GM21367 (cell line): ENCODE data around the gene RBM33.
"Not testable (repeated sequence)": the region's sequence is repeated elsewhere in the genome, so short reads cannot be mapped to it uniquely, and the experiment has no call there.

Source experiments
- ATAC-seq: cut with Tn5 transposase; IDR thresholded peaks from one replicate; pipeline ENCODE4 v1.9.1; 2021; ENCODE audit not compliant: unreplicated experiment

Gene RBM33

DNA sequence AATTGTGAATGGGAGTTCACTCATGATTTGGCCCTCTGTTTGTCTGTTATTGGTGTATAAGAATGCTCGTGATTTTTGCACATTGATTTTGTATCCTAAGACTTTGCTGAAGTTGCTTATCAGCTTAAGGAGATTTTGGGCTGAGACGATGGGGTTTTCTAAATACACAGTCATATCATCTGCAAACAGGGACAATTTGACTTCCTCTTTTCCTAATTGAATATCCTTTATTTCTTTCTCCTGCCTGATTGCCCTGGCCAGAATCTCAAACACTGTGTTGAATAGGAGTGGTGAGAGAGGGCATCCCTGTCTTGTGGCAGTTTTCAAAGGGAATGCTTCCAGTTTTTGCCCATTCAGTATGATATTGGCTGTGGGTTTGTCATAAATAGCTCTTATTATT lies 43.8 kb downstream of the RBM33 start:
- not testable (repeated sequence) for ATAC-seq

DNA sequence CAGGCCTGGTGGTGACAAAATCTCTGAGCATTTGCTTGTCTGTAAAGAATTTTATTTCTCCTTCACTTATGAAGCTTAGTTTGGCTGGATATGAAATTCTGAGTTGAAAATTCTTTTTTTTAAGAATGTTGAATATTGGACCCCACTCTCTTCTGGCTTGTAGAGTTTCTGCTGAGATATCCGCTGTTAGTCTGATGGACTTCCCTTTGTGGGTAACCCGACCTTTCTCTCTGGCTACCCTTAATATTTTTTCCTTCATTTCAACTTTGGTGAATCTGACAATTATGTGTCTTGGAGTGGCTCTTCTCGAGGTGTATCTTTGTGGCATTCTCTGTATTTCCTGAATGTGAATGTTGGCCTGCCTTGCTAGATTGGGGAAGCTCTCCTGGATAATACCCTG lies 46.2 kb downstream of the RBM33 start:
- not testable (repeated sequence) for ATAC-seq

DNA sequence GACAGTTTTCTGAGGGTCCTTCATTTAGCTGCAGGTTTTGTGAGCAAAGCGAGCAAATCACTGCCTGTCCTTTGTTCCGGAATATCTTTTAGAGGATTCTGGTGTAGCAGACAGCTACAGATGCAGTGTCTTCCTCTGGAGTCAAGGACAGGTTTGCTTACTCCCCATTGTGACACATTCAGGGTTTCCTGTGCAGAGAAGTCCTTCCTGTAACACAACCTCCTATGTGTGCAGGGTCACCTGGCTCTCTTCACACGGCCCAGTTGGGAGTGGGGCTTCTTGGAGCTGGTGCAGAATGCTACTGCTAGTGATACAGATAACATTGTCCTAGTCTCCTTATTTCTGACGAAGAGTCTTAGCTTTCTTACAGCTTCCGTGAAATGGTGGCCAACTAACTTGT lies 47.9 kb downstream of the RBM33 start:
- no peak for ATAC-seq

DNA sequence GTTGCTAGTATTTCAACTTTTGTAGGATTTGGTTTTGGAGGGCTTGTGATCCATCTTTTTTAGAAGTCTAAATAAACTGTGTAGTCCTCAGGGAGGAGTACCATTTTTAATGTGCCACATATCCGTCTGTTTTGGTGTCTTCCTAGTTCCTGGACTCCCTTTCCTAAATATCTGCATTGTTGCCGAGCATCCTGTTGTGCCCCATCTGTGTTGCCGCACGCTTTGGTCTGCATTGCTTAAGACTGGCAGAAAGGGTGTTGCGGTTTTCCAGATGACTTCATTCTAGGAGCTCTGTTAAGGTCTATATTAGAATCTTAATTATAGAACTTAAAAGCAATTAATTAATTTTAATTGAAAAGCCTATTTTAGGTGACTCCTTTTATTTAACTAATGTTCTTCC lies 49.4 kb downstream of the RBM33 start:
- ATAC-seq: no peak

DNA sequence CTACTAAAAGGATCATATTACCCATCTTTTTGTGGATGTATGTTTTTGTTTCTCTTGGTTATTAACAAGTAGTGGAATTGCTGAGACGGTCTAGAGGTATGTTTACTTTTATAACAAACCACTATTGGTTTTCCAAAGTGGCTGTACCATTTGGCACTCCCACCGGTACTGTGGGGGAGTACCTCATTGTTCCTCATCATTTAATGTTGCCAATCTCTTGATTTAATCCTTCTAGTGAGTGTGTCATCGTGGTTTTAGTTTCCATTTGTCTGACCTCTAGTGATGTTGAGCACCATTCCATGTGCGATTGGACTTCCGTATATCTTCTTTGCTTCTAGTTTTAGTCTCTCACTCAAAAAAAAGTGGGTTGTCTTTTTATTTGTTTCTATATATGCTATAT lies 50.4 kb downstream of the RBM33 start:
- no peak for ATAC-seq

DNA sequence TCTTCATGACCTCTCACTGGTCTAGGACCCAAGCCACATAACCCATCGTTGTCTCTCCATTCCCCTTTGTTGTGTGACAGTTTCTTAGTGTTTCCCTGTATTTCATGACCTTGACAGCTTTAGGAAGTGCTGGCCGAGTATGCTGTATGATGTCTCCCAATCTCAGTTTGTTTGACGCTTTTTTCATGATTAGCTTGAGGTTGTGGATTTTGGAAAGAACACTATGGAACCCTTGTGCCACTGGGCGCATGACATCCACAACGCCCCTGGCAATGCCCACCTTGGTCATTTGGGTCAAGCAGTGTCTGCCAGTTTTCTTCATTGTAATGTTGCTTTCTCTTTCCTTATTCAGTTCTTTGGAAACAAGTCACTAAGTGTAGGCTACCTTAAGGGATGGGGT lies 52.3 kb downstream of the RBM33 start:
- ATAC-seq: no peak

DNA sequence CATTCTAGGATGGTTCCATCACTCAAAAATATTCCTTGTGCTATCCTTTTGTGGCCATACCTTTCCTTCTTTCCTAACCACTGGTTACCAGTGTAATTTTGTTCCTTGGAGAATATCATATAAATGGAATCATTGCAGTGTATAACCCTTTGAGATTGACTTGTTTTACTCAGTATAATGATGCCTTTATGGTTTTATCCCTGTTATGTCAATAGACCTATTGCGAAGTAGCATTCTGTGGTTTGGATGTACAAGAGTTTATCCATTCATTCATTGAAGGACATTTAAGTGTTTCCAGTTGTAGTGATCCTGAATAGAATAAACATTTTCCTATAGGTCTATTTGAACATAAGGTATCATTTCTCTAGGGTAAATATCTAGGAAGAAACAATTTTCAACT lies 54.2 kb downstream of the RBM33 start:
- ATAC-seq: no peak

DNA sequence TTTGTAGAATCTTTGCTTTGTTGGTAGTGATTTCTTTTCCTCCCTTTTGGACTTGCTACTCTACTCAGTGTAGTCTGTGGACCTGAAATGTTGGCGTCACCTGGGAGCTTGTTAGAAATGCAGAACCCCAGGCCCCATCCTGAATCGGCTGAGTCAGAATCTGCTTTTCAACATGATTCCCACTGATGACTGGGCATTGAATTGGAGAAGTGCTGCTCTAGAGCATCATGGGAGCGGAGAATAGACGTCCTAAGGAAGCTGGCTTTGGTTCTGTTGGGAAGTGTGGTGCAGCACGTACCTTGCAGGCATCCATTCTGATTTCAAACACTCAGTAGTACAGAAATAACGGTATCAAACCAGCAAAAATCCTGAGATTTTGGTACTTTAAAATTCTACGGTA lies 54.7 kb downstream of the RBM33 start:
- no peak for ATAC-seq

DNA sequence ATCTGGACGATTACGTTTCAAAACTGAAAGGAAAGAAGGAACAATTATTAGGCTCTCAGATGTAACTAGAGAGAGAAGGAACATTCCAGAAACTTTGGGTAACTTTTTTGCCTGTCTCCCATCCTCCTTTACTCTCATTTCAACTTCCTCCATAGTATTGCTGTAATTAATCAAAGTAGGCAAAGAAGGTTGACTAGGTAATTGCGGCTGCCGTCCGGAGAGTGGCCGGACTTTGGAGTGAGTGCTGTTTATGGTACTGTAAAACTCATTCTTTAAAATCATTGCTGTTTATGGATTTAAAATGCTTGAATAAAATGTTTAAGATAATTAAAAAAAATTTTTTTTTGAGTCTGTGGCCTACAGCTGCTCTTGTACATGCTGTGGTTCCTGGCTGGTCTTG lies 56.4 kb downstream of the RBM33 start:
- ATAC-seq: no peak

DNA sequence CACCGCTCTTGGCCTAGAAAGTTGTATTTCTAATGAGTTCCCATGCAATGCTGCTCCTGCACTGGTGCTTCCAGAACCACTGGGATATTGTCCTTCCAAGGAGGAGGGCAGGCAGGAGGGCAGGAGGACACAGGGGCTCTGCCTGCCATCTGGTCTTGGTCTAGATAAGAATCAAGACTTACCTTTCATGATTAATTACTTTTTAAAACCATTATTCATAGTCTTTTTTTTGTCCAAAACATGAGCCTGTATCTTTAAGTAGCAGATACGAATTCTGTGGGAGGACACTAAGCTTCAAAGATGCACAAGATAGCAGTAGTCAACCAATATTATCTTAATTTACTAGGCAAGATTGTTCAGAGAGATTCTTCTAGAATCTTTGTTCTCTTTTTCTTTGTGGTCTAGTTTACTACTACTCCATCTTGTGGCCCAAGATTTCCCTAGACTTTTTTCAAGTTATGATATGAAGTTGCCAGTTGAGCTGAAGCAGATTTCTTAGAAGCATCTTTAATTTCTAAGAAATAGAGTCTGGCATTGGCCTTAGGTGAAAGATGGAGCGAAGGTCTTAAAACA lies 57.6 kb downstream of the RBM33 start:
- ATAC-seq: no peak

DNA sequence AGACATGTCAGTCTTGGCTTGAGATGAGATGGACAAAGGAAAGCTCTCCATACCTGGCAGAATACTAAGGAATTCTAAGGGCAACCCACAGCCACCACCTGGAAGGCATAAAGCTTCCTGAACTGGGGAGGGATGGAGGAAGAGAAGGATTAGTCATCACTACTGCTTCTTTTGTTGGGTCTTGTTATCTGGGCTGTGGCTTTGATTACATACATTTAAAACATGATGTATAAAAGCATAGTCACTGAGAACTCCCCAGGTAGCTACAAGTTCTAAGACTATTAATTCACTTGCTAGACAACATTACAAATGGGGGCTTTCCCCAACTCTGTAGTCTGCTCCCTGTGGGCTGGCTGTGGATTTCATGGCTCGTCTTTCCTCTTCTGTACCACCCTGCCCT lies 58.2 kb downstream of the RBM33 start:
- ATAC-seq: no peak

DNA sequence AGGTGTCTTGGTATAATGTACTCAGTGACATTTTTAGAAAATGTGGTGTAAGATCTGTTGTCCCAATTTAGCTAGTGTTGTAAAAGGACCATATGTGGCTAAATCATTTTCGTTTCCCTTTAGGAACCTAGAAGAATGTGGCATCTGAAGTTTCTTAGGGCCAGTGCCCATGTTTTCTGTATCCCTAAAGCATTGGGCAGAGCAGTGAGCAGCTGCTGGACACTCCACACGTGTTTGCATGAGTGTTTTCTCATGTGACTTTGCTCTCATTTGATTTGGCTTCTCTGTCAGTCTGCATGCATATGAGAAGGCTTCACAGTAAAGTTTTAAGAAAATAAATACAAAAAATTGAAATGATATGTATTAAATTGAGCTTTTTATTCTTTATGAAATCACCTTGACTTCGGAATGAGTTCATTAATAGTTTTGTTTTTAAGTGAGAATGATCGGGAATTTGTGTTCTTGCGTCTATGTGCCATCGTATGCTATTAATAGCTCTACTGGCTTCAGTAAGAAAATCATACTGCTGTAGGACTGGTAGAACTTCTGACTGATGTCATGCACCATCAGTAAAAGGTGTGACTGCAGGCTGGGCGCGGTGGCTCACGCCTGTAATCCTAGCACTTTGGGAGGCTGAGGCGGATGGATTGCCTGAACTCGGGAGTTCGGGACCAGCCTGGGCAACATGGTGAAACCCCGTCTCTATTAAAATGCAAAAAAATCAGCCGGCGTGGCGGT lies 61.3 kb downstream of the RBM33 start:
- ATAC-seq: no peak

DNA sequence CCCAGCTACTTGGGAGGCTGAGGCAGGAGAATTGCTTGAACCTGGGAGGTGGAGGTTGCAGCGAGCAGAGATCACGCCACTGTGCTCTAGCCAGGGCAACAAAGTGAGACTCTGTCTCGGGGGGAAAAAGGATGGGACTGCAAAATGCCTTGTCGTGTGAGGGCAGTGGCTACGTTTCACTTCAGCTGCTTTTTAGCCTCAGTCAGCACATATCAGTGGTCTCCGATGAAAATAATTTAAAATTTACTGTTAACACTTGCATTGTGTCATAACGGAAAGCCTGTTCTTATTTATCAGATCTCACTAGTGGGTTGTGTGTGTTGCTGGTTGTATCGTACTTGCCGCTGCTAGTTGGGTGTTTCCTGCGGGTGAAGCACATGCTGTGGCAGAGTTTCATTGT lies 61.9 kb downstream of the RBM33 start:
- ATAC-seq: no peak

DNA sequence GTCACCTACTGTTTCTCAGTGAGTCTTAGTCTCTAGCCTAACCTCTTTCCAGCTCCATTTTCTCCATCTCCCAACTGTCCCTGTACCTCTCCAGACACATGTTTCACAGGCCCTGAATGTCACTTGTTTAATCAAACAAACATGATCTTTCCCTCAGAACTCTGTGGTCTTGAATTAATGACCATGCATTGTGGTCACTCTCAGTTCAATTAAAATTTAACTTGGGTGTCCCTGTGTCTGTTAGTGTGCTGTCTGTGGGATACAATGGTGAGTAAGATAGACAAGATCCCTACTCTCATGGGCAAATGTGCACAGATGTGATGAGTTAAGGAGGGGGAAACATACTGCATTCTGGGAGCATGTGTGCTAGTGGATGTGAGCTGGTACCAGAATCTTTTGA lies 65.0 kb downstream of the RBM33 start:
- no peak for ATAC-seq

DNA sequence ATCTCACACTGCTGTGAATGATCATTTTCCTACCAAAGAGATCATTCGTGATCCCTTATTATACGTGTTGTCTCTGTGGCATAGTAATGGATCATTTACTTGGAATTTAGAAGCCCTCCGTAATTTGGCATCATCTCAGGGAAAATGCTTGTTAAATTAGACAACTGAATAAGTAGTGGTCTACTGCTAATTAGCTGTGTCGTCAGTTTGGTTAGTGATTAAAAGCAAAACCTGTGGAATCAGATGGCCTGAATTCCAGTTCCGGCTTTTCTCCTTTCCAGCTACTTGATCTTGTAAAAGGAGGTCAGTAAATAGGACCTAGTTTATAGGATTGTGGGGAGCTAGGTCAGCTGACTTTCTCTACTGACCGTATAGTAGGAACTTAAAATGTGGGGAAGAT lies 65.6 kb downstream of the RBM33 start:
- ATAC-seq: no peak

DNA sequence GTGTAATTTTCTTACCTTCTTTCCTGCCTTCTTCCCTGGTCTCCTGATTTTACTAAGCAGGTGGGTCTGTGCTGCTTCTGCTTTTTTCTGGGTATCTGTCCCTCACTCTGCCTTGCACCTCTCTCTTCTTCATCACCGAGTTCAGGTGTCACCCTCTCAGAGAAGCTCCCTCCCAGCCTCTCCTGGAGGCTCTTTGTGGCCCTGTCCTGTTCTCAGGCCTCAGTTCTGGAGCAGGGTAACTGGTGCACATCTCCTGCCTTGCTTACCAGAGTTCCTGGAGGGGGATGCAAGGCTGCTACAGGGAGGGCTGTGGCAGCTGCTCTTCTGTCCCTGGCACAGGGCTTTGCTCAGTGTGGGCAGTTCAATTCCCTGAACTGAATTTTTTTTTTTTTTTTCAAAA lies 66.1 kb downstream of the RBM33 start:
- peak; percentile 72 for ATAC-seq

DNA sequence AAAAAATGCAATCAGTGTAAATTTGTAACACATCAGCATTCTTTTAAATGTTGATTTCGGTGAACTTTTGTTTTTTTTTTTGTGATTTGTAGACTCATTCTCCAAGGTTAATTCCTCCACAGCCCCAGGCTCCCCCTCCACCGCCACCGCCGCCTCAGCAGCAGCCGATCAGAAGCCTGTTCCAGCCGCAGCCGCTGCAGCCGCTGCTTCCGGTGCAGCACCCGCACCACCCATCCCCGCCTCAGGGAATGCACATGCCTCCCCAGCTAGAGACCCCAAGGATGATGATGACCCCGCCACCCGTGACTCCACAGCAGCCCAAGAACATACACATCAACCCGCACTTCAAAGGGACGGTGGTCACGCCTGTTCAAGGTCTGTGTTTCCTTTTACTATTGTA lies 66.6 kb downstream of the RBM33 start:
- ATAC-seq: no peak

DNA sequence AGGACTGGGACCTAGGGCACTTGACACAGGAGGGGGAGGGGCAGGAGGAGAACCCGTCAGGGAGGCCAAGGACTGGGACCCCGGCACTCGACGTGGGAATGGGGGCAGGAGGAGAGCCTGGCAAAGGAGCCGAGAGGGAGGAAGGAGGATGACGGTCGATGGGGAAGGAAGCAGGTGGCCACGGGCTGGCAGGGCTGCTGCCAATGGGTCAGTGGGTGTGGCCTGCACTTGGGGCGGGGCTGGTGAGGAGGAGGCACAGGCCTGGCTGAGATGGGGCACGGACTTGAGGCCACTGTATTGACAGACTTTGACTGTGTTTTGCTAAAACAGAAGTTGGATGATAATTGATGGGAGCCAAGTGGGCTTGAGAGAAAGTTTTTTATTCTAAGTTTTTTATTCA lies 68.9 kb downstream of the RBM33 start:
- ATAC-seq: no peak

DNA sequence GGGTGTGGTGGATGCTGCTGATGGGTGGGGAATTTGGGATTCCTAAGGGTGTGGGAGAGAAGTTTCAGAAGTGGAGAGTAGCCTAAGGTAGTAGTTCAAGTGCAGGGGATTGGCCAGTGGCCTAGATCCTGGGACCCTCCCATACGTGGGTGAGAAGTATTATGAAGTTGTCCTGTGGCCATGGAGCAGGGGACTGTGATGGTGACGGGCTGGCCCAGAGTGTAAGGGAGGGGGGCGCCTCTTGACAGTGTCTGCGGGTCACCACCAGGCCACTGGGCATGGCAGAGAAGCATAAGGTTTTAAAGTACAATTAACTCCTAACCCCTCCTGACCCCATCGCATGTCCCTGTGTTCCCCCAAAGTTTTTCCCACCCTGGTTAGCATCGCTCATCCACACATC lies 70.2 kb downstream of the RBM33 start:
- no peak for ATAC-seq

DNA sequence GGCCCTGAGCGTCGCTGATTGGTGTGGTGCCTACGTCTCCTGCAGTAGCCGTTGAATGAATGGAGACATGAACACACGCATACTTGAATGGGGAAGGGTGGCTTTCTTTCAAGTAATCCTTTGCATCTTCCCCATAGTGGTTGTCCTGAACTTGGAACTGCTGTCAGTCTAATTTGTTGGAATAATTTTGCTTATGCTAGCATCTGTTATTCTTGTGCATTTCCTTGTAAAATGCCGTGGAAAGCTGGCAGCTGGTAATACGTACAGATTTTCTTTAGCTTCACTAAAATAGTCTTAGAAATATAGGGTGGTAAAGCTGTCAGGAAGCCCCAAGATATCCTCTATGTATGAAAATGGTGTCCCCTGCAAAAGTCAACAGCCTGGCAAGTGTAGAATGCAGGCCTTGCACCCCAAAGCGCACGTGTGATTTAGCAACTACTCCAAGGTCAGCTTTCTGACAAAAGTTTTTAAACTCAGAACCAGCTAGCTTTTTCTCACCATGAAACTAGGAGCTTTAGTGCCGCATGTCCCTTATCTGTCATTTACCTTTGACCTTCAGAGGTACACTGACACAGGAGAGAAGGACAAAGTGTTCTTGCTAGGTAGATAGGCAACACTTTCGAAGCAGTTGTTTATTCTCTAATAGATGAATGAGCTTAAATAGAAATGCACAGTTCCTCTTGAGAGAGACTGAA lies 70.8 kb downstream of the RBM33 start:
- ATAC-seq: no peak

DNA sequence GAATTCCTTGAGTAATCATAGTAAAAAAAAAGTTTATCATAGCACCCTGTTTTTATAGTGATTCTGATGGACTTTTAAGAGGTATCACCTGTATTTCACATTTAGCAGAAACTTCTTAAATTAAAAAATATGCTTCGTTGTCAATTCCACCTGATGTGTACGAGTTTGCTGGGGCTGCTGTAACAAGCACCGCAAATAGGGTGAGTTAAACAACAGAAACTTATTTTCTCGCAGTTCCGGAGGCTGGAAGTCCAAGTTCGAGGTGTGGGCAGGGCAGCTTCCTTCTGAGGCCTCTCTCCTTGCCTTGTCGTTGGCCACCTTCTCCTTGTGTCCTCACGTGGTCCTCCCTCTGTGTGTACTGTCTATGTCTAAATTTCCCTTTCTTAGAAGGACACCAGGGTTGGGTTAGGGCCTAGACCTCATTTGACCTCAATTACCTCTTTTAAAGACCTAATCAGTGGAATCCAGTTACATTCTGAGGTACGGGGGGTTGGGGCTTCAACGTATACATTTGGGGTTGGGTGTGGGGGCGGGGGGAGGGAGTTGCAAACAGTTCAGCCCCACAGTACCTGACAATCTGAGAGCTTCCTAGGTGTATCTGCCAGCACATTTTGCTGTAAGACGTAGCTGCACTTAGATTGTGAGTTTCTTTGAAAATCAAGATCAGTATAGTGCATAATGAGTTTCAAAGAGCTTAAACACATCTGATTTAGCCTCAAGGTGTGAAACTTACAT lies 72.7 kb downstream of the RBM33 start:
- ATAC-seq: no peak

DNA sequence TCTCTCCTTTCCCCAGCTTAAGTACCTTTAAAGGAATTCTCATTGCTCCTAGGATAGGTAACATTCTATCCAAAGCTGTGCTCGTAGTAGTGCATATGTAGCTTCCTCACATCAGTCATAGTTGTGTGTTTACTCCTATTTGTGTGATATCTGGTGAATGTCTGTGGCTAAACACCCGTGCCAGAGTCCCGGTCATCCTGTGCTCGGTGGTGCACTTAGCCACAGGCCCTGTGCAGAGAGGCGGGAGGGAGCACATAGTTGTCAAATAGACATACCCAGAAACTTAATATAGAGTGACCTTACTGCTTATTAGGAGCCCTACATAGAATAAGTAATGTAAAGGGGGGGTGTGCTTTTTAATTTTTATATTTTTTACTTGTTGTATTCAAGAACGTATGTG lies 76.6 kb downstream of the RBM33 start:
- ATAC-seq: peak; percentile 38
